Prostate gland (tissue), 2 donors: ENCODE data around the gene DYNC2LI1.

Experiments used
- CTCF ChIP-seq, 4 experiments: fragments of 200-600 bp in 2 of 4; fragments of 450-650 bp in 2 of 4; sonication (generic) in 2 of 4; IDR thresholded peaks; 1 replicate in 3 of 4; 2 replicates in 1 of 4; pipeline ENCODE4 v1.5.1; 2016 to 2019; ENCODE audit warnings: antibody characterized with exemption in 4 of 4, mild to moderate bottlenecking in 2 of 4, moderate library complexity in 2 of 4
- POLR2AphosphoS5 ChIP-seq: sonication (generic); formaldehyde crosslinking; IDR thresholded peaks from one replicate; pipeline ENCODE4 v1.6.1; 2017; ENCODE audit warnings: antibody characterized with exemption

- TF ChIP-seq CTCF (IDR thresholded peaks at IDR 0.05) (no peak), POLR2AphosphoS5 (no peak)
Observed at GRCh38 chr2:43749583-43749982, 24.3 kb upstream of the DYNC2LI1 start.
